MM.1S (cell line): Measurements from ENCODE around the gene CLIC4.

Source experiments
- CTCF ChIP-seq: fragments of 300-600 bp; sonication (generic); IDR thresholded peaks from 2 replicates; pipeline ENCODE4 v1.5.1; 2016; ENCODE audit warnings: antibody characterized with exemption, low read length, mixed read lengths
- EZH2 ChIP-seq: fragments of 300-600 bp; sonication (generic); optimal IDR thresholded peaks from 2 replicates; pipeline ENCODE3; 2017; ENCODE audit warnings: low read depth, mild to moderate bottlenecking, antibody characterized with exemption, low read length, mixed read lengths
- EZH2phosphoT487 ChIP-seq: fragments of 300-600 bp; sonication (generic); IDR thresholded peaks from 2 replicates; pipeline ENCODE4 v1.6.1; 2018; ENCODE audit warnings: antibody characterized with exemption, low read length

DNA sequence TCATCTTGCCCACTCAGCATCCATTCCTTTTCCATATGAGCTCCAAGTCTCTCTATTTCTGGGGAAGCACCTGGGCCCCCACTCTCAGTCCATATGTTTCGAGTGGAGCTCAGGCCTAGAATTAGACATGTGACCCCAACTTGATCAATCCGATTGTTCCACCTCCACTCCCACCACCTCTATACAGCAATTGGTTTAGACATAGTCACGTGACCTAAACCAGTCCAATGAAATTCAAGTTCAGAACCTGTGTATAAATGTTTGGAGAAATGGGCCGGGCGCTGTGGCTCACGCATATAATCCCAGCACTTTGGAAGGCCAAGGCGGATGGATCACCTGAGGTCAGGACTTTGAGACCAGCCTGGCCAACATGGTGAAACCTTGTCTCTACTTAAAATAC lies 29.6 kb upstream of the CLIC4 start:
- TF ChIP-seq EZH2phosphoT487 (no peak), CTCF (no peak), EZH2 (no peak)
